GM12892 (cell line): Measurements from ENCODE around the gene RIC1.

Experiments used
- POLR2A ChIP-seq: IDR thresholded peaks from 2 replicates; pipeline ENCODE4 v1.6.1; 2011; ENCODE audit warnings: low read depth, low read length, control low read depth
- TAF1 ChIP-seq: IDR thresholded peaks from 2 replicates; pipeline ENCODE4 v1.6.1; 2011; ENCODE audit warnings: low read depth, mild to moderate bottlenecking, control low read depth, low read length, borderline replicate concordance

- TF ChIP-seq POLR2A (no peak), TAF1 (no peak)
Observed at GRCh38 chr9:5635390-5635789, 6.5 kb downstream of the RIC1 start.
